ENCODE results near the gene ROR1. TPM values are rescaled to one million over a fixed set of nuclear protein-coding genes. Genes with fewer than 3 reads are reported as not detected.
"Not testable (repeated sequence)": the region's sequence is repeated elsewhere in the genome, so short reads cannot be mapped to it uniquely, and the experiment has no call there.

ROR1 gene
- total and polyA plus RNA-seq, 5 donors from 2014 or later, result not detected

DNA sequence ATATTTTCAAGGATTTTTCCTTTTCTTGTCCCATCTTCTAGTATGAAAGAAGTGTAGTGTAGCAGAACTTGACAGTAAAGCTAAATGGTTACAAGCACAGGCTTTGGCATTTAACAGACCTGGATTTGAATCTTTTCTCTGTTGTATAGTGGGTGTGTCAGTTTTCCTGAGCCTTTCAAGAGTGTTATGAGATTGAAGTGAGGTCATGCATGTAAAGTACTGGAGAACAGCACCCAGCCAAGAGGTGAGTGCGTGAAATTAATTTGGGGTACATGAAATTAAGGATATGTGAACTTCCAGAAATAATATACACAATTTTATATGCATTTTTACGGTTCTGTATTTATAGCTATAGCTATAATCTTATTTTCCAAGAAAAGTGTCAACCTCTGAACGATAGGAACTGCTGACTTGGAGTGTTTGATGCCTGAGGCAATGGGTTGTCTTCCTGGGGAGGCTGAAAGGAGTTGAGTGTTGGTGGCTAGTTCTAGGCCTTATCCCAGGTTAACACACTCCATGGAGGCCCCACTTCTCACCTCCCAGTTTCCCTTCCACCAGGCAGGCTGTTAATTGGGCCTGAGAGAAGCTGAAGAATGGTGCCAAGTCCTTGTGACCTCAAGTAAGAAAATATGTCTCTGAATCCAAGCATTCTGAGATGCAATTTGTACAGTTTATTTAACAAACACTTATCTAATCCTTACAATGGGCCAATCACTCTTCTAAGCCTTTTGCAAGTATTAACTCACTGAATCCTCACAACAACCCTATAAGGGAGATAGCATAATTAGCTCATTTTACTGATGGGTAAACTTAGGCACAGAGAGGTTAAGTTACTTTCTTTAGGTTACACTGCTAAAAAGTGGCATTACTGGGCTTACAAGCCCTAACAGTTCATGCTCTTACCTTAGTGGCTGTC, 4.4 kb downstream of the ROR1 start:
- Mint-ChIP-seq H3K4me3 (no peak overlapping the region), H3K9me3 (peaks cover 0 to 2% (median 0%) of the 10 kb centered on the region in 7 donors), H3K4me1 (peaks cover 0 to 13% (median 9%) of the 10 kb centered on the region in 4 donors), H3K27me3 (peaks cover 48% of the 10 kb centered on the region), H3K36me3 (no peaks in the 10 kb centered on the region), H3K27ac (no peak overlapping the region)
- no peaks in the 10 kb centered on the region for H3K36me3 ChIP-seq (ENCODE audit: control insufficient read depth, insufficient read depth, low read length)
- H3K27me3 ChIP-seq (ENCODE audit: control insufficient read depth, insufficient read depth, low read length), result peaks cover 22% of the 10 kb centered on the region
- no peak overlapping the region for H3K4me3 ChIP-seq (ENCODE audit: low read depth, low read length)
- H3K9me3 ChIP-seq (ENCODE audit: control insufficient read depth in 2 of 2, low read length in 2 of 2), result no peaks in the 10 kb centered on the region
- peaks cover 14% of the 10 kb centered on the region for H3K4me1 ChIP-seq (ENCODE audit: control insufficient read depth, insufficient read depth, low read length, poor library complexity, severe bottlenecking)
- ATAC-seq (ENCODE audit: low read depth in 2 of 2), result no peak
- no peak for DNase-seq
- no peak overlapping the region for H3K27ac ChIP-seq (ENCODE audit: insufficient read depth, low read length, poor library complexity, severe bottlenecking)

DNA sequence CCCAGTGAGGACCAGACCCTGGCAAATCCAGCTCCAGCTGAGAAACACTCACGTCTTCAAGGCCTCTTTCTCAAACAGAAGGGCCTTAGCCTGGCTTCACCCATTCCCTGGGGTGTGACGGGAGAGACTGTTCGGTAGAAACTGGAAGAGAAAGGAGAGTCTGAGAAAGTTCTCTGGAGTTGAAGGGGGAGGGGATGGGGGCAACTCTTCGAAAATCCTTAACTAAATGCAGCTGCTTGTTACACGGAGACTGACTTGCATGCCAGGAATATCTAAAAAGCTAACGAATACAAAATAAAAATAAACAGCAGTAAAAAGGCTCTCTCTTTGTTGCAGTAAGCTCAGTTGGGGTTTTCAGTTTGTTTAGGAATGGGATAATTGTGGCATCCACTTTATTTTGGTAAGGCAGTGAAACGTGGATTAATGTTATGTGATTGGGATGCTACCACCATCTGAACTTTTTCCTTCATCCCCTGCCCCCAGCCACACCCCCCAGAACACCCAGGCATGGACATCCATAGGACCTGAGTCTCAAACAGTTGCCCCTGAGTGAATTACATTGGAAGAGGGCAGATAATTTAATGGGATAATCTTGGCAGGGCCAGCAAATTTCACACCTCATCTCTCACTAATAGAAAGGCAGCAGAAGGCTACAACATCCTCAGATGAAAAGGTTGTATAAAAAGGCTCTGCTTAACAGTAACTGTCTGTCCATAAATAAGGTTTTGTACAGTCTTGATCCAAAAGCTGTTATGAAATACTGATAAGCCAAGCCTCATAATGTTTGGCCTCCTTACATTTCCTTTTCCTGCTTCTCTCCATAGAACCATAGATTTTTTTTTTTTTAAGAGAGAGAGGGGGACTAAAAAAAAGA, 5.8 kb downstream of the ROR1 start:
- Histone ChIP-seq H3K36me3 (ENCODE audit: control insufficient read depth, insufficient read depth, low read length) (no peaks in the 10 kb centered on the region), H3K4me1 (ENCODE audit: control insufficient read depth, insufficient read depth, low read length, poor library complexity, severe bottlenecking) (peaks cover 7% of the 10 kb centered on the region), H3K27me3 (ENCODE audit: control insufficient read depth, insufficient read depth, low read length) (peaks cover 22% of the 10 kb centered on the region), H3K4me3 (ENCODE audit: low read depth, low read length) (no peak overlapping the region), H3K27ac (ENCODE audit: insufficient read depth, low read length, poor library complexity, severe bottlenecking) (no peak overlapping the region), H3K9me3 (ENCODE audit: control insufficient read depth in 2 of 2, low read length in 2 of 2) (no peaks in the 10 kb centered on the region)
- Mint-ChIP-seq H3K4me3 (no peak overlapping the region), H3K27me3 (peaks cover 42% of the 10 kb centered on the region), H3K27ac (no peak overlapping the region), H3K9me3 (peaks cover 0 to 2% (median 0%) of the 10 kb centered on the region in 7 donors), H3K4me1 (peaks cover 0 to 10% (median 8%) of the 10 kb centered on the region in 4 donors), H3K36me3 (no peaks in the 10 kb centered on the region)
- DNase-seq (no peak), ATAC-seq (ENCODE audit: low read depth in 2 of 2) (no peak)

DNA sequence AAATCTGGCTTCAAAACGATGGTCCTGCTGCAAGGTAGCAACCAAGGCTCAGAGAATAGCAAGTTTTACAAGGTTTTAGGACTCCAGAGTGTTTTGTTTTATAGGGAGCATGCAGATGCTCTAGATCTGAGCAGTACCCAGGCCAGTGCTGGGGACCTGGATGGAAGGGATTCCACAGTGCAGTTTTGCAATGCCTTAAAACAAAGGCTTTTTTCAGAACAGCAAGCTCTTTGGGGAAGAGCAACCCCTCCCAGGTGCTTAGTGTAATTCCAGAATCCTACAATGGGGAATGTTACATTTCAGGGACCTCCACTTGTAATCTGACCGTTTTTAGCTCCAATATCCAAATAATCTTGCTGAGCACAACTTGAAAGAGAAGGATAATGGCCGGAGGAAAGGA, 6.7 kb downstream of the ROR1 start:
- peaks cover 34% of the 10 kb centered on the region for H3K27me3 Mint-ChIP-seq
- no peak overlapping the region for H3K27ac Mint-ChIP-seq
- H3K36me3 Mint-ChIP-seq, result no peaks in the 10 kb centered on the region

DNA sequence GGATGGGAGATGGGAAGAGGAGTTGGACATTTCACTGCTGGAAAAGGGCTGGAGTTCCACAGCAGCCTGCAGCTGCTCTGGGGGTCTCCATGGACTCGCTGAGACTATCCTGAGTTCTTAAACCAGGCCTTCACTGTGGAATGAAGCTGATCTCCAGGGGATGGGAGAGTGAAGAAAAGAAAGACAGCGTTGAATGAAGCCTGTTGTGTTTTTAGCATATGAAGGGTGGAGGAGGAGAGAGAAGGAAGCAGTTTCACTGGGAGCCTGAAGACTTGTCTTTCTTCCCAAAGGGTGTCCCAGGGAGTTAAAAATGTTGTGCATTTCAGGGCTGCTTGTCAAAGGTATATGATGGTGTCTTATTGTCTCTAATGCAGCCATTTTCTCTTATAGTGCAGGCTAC, 9.2 kb downstream of the ROR1 start:
- no peaks in the 10 kb centered on the region for H3K4me1 ChIP-seq (ENCODE audit: control insufficient read depth, insufficient read depth, low read length, poor library complexity, severe bottlenecking)
- peaks cover 0 to 2% (median 0%) of the 10 kb centered on the region in 7 donors for H3K9me3 Mint-ChIP-seq
- no peaks in the 10 kb centered on the region for H3K9me3 ChIP-seq (ENCODE audit: control insufficient read depth in 2 of 2, low read length in 2 of 2)
- ATAC-seq (ENCODE audit: low read depth in 2 of 2) (no peak), DNase-seq (no peak)
- peaks cover 2% of the 10 kb centered on the region for H3K27me3 ChIP-seq (ENCODE audit: control insufficient read depth, insufficient read depth, low read length)
- no peaks in the 10 kb centered on the region for H3K36me3 ChIP-seq (ENCODE audit: control insufficient read depth, insufficient read depth, low read length)
- H3K36me3 Mint-ChIP-seq, result no peaks in the 10 kb centered on the region
- no peak overlapping the region for H3K27ac Mint-ChIP-seq
- no peaks in the 10 kb centered on the region for H3K4me1 Mint-ChIP-seq
- no peak overlapping the region for H3K4me3 ChIP-seq (ENCODE audit: low read depth, low read length)
- H3K27ac ChIP-seq (ENCODE audit: insufficient read depth, low read length, poor library complexity, severe bottlenecking), result no peak overlapping the region
- no peak overlapping the region for H3K4me3 Mint-ChIP-seq
- H3K27me3 Mint-ChIP-seq, result peaks cover 10% of the 10 kb centered on the region

More for the DNA sequence above, 6.7 kb downstream of the ROR1 start:
- H3K9me3 Mint-ChIP-seq, result no peaks in the 10 kb centered on the region
- Histone ChIP-seq H3K36me3 (ENCODE audit: control insufficient read depth, insufficient read depth, low read length) (no peaks in the 10 kb centered on the region), H3K27ac (ENCODE audit: insufficient read depth, low read length, poor library complexity, severe bottlenecking) (no peak overlapping the region), H3K9me3 (ENCODE audit: control insufficient read depth in 2 of 2, low read length in 2 of 2) (no peaks in the 10 kb centered on the region), H3K4me3 (ENCODE audit: low read depth, low read length) (no peak overlapping the region), H3K4me1 (ENCODE audit: control insufficient read depth, insufficient read depth, low read length, poor library complexity, severe bottlenecking) (no peaks in the 10 kb centered on the region), H3K27me3 (ENCODE audit: control insufficient read depth, insufficient read depth, low read length) (peaks cover 18% of the 10 kb centered on the region)
- H3K4me3 Mint-ChIP-seq, result no peak overlapping the region
- DNase-seq, result no peak
- peaks cover 0 to 3% (median 1%) of the 10 kb centered on the region in 4 donors for H3K4me1 Mint-ChIP-seq
- ATAC-seq (ENCODE audit: low read depth in 2 of 2), result no peak

DNA sequence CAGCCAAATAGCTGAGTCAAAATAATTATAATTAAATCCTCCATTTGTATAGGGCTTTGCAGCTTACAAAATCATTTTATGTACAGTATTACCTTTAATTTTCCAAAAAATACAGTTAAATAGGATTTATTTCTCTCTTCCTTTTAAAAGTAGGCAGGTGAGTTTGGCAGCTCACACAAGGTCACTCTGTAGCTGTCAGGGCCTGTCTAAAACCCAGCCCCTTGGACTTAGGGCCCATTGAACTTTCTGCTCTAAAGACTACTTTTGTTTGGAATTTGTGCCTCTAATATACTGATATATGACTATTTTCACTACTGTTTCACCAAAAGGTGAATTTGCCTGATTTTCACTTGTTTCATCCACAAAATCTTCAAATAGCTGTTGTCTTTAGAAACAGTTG, 10.3 kb downstream of the ROR1 start:
- Mint-ChIP-seq H3K4me1 (no peaks in the 10 kb centered on the region), H3K36me3 (no peaks in the 10 kb centered on the region), H3K4me3 (no peak overlapping the region), H3K27ac (no peak overlapping the region), H3K27me3 (peaks cover 8% of the 10 kb centered on the region), H3K9me3 (peaks cover 0 to 2% (median 0%) of the 10 kb centered on the region in 7 donors)
- DNase-seq (no peak), ATAC-seq (ENCODE audit: low read depth in 2 of 2) (no peak)
- H3K36me3 ChIP-seq (ENCODE audit: control insufficient read depth, insufficient read depth, low read length), result no peaks in the 10 kb centered on the region
- H3K9me3 ChIP-seq (ENCODE audit: control insufficient read depth in 2 of 2, low read length in 2 of 2), result no peaks in the 10 kb centered on the region
- H3K4me1 ChIP-seq (ENCODE audit: control insufficient read depth, insufficient read depth, low read length, poor library complexity, severe bottlenecking), result no peaks in the 10 kb centered on the region
- no peak overlapping the region for H3K27ac ChIP-seq (ENCODE audit: insufficient read depth, low read length, poor library complexity, severe bottlenecking)
- peaks cover 1% of the 10 kb centered on the region for H3K27me3 ChIP-seq (ENCODE audit: control insufficient read depth, insufficient read depth, low read length)
- H3K4me3 ChIP-seq (ENCODE audit: low read depth, low read length), result no peak overlapping the region

- no peaks in the 10 kb centered on the region for H3K36me3 ChIP-seq (ENCODE audit: control insufficient read depth, insufficient read depth, low read length)
- H3K27ac Mint-ChIP-seq, result no peak overlapping the region
- DNase-seq (no peak), ATAC-seq (ENCODE audit: low read depth in 2 of 2) (no peak)
- peaks cover 7% of the 10 kb centered on the region for H3K27me3 Mint-ChIP-seq
- H3K4me3 ChIP-seq (ENCODE audit: low read depth, low read length), result no peak overlapping the region
- no peak overlapping the region for H3K4me3 Mint-ChIP-seq
- no peaks in the 10 kb centered on the region for H3K9me3 ChIP-seq (ENCODE audit: control insufficient read depth in 2 of 2, low read length in 2 of 2)
- no peak overlapping the region for H3K27ac ChIP-seq (ENCODE audit: insufficient read depth, low read length, poor library complexity, severe bottlenecking)
- H3K9me3 Mint-ChIP-seq, result peaks cover 0 to 2% (median 0%) of the 10 kb centered on the region in 7 donors
- no peaks in the 10 kb centered on the region for H3K36me3 Mint-ChIP-seq
- H3K4me1 Mint-ChIP-seq, result no peaks in the 10 kb centered on the region
- H3K27me3 ChIP-seq (ENCODE audit: control insufficient read depth, insufficient read depth, low read length), result no peaks in the 10 kb centered on the region
- H3K4me1 ChIP-seq (ENCODE audit: control insufficient read depth, insufficient read depth, low read length, poor library complexity, severe bottlenecking), result no peaks in the 10 kb centered on the region
Observed at GRCh38 chr1:63784489-63785390, 10.9 kb downstream of the ROR1 start.

DNA sequence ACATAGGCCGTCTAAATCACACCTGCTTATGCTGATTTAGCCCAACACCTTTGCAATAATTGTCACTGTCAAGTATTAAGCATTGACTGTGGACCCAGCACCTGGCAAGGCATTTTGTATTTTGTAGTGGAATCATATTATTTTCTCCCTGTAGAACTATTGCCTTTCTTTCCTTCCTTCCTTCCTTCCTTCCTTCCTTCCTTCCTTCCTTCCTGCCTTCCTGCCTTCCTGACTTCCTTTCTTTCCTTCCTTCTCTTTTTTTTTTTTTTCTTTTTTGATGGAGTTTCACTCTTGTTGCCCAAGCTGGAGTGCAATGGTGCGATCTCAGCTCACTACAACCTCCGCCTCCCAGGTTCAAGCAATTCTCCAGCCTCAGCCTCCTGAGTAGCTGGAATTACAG, 13.5 kb downstream of the ROR1 start:
- H3K27me3 ChIP-seq (ENCODE audit: control insufficient read depth, insufficient read depth, low read length); H3K36me3 ChIP-seq (ENCODE audit: control insufficient read depth, insufficient read depth, low read length); H3K27me3 Mint-ChIP-seq; H3K9me3 ChIP-seq (ENCODE audit: control insufficient read depth in 2 of 2, low read length in 2 of 2); H3K27ac Mint-ChIP-seq; H3K9me3 Mint-ChIP-seq; H3K4me3 Mint-ChIP-seq; H3K27ac ChIP-seq (ENCODE audit: insufficient read depth, low read length, poor library complexity, severe bottlenecking); ATAC-seq (ENCODE audit: low read depth in 2 of 2); DNase-seq; H3K4me3 ChIP-seq (ENCODE audit: low read depth, low read length); H3K4me1 ChIP-seq (ENCODE audit: control insufficient read depth, insufficient read depth, low read length, poor library complexity, severe bottlenecking); H3K4me1 Mint-ChIP-seq; H3K36me3 Mint-ChIP-seq: not testable (repeated sequence)

Data from CD4-positive, CD25-positive, alpha-beta regulatory T cell (primary cell).